A673 (cell line): ENCODE results near the gene HPS4. TPM values are rescaled to one million over a fixed set of nuclear protein-coding genes. Genes with fewer than 3 reads are reported as not detected.
A peak's percentile ranks its signal among the peaks of the same experiment; 100 is the strongest.

Source experiments
- BruUV-seq: library from RNA; stranded (reverse); fragments of 400-500 nt; replicated peaks from 2 replicates; lab custom pipeline; 2021; lab: Mats Ljungman, UMichigan
- CTCF ChIA-PET: fragments of 300-600 bp; sonication (Branson Sonifier 250); formaldehyde crosslinking; loops from one replicate; lab custom pipeline; 2022; ENCODE audit warnings: antibody characterized with exemption; lab: Charles Lee
- POLR2A ChIA-PET: fragments of 300-600 bp; sonication (Branson Sonifier 250); formaldehyde crosslinking; loops from one replicate; lab custom pipeline; 2022; ENCODE audit warnings: antibody characterized with exemption; ENCODE audit not compliant: low non-redundant PET; lab: Charles Lee
- DNase-seq: peaks from one replicate; pipeline ENCODE4 v3.0.0-alpha.2; 2015; ENCODE audit warnings: low spot score
- H3K27ac ChIP-seq: fragments of 200-600 bp; sonication (generic); 2 replicates; pipeline ENCODE4 v1.5.1; 2016; ENCODE audit warnings: mixed run types, low read depth, mild to moderate bottlenecking, mixed read lengths, antibody characterized with exemption, low read length; ENCODE audit not compliant: poor library complexity, severe bottlenecking
- H3K27me3 ChIP-seq: fragments of 200-600 bp; sonication (generic); replicated peaks from 2 replicates; pipeline ENCODE4 v1.6.1; 2017; ENCODE audit warnings: mixed run types, low read depth, mild to moderate bottlenecking, mixed read lengths, antibody characterized with exemption, low read length; ENCODE audit not compliant: insufficient read depth, poor library complexity
- H3K36me3 ChIP-seq: fragments of 200-600 bp; sonication (generic); 2 replicates; pipeline ENCODE4 v1.6.1; 2016; ENCODE audit warnings: mixed run types, mild to moderate bottlenecking, mixed read lengths, antibody characterized with exemption, low read length; ENCODE audit not compliant: insufficient read depth, poor library complexity, severe bottlenecking
- H3K4me1 ChIP-seq: fragments of 200-600 bp; sonication (generic); 2 replicates; pipeline ENCODE4 v1.6.1; 2017; ENCODE audit warnings: mixed run types, mild to moderate bottlenecking, mixed read lengths, antibody characterized with exemption, low read length; ENCODE audit not compliant: insufficient read depth, poor library complexity, severe bottlenecking
- H3K4me3 ChIP-seq: fragments of 200-600 bp; sonication (generic); 2 replicates; pipeline ENCODE4 v1.5.1; 2016; ENCODE audit warnings: low read depth, mixed run types, mild to moderate bottlenecking, mixed read lengths, low read length; ENCODE audit not compliant: poor library complexity, severe bottlenecking
- H3K9me3 ChIP-seq: fragments of 200-600 bp; sonication (generic); 2 replicates; pipeline ENCODE4 v1.6.1; 2016; ENCODE audit warnings: mixed run types, low read depth, mild to moderate bottlenecking, mixed read lengths, antibody characterized with exemption, low read length; ENCODE audit not compliant: poor library complexity, severe bottlenecking
- CTCF ChIP-seq: fragments of 300-800, 200-600 bp; sonication (generic); conservative IDR thresholded peaks from 2 replicates; pipeline ENCODE4 v1.5.1; 2017; ENCODE audit warnings: low read depth, mild to moderate bottlenecking, antibody characterized with exemption, low read length, moderate library complexity, mixed read lengths
- EZH2 ChIP-seq: fragments of 200-600 bp; sonication (generic); IDR thresholded peaks from 2 replicates; pipeline ENCODE4 v1.6.1; 2017; ENCODE audit warnings: borderline replicate concordance, low read depth, mild to moderate bottlenecking, mixed read lengths, antibody characterized with exemption, low read length; ENCODE audit not compliant: poor library complexity, severe bottlenecking
- intact Hi-C: fragments of 100-400 bp; cut with micrococcal nuclease; formaldehyde crosslinking; loops from one replicate; pipeline ENCODE4 v1.10.0; 2022; ENCODE audit not compliant: unreplicated experiment
- total RNA-seq: library from RNA; stranded (reverse); gene quantifications from 2 replicates; pipeline ENCODE4 v1.2.3, GENCODE V29; 2021

The HPS4 gene
- total RNA-seq, 1 experiment from 2014 or later: 47.9 TPM

- TF ChIP-seq CTCF: no peak
- TF ChIP-seq EZH2: no peak
- no TSS peak for BruUV-seq
- ChIA-PET CTCF (no interaction called here), POLR2A (no interaction called here)
- peaks cover 39% of the 10 kb centered on the region for H3K36me3 ChIP-seq
- intact Hi-C loops: no loop called here
- H3K27me3 ChIP-seq: no peaks in the 10 kb centered on the region
- peaks cover 11% of the 10 kb centered on the region for H3K4me1 ChIP-seq
- no peak for DNase-seq
- no peak overlapping the region for H3K27ac ChIP-seq
- H3K9me3 ChIP-seq: no peaks in the 10 kb centered on the region
- no peak overlapping the region for H3K4me3 ChIP-seq
Measured at GRCh38 chr22:26453216-26453615, 30.4 kb downstream of the HPS4 start.

GRCh38 chr22:26452236-26453016 lies 31.2 kb downstream of the HPS4 start:
- DNase-seq: no peak
- TSS peak; percentile 19 for BruUV-seq
- Histone ChIP-seq H3K27me3 (no peaks in the 10 kb centered on the region), H3K36me3 (peaks cover 31% of the 10 kb centered on the region), H3K27ac (no peak overlapping the region), H3K4me3 (no peak overlapping the region), H3K4me1 (peaks cover 11% of the 10 kb centered on the region), H3K9me3 (no peaks in the 10 kb centered on the region)
- TF ChIP-seq EZH2 (no peak), CTCF (no peak)
- intact Hi-C loops: no loop called here
- ChIA-PET POLR2A (no interaction called here), CTCF (no interaction called here)

- no peak overlapping the region for H3K27ac ChIP-seq
- ChIA-PET POLR2A (no interaction called here), CTCF (no interaction called here)
- no peak overlapping the region for H3K4me3 ChIP-seq
- no peaks in the 10 kb centered on the region for H3K9me3 ChIP-seq
- H3K36me3 ChIP-seq: peaks cover 24% of the 10 kb centered on the region
- no peak for TF ChIP-seq CTCF
- no peak for TF ChIP-seq EZH2
- no TSS peak for BruUV-seq
- peaks cover 11% of the 10 kb centered on the region for H3K4me1 ChIP-seq
- peak; percentile 38 for DNase-seq
- no peaks in the 10 kb centered on the region for H3K27me3 ChIP-seq
- intact Hi-C loops: no loop called here
Measured at GRCh38 chr22:26450453-26451185, 33.0 kb downstream of the HPS4 start.
